Colonic mucosa (tissue), 4 donors: ENCODE measurements around the gene NLRP9. TPM values are rescaled to one million over a fixed set of nuclear protein-coding genes. Genes with fewer than 3 reads are reported as not detected.

Source experiments
- DNase-seq: peaks from one replicate; pipeline ENCODE4 v3.0.0-alpha.2; 2020
- H3K27ac ChIP-seq: fragments of 200-600 bp; one replicate; pipeline ENCODE4 v1.8.0; 2021
- H3K27me3 ChIP-seq: fragments of 200-600 bp; one replicate; pipeline ENCODE4 v1.8.0; 2021
- H3K36me3 ChIP-seq: fragments of 200-600 bp; one replicate; pipeline ENCODE4 v1.8.0; 2021
- H3K4me1 ChIP-seq: fragments of 200-600 bp; one replicate; pipeline ENCODE4 v1.8.0; 2021; ENCODE audit warnings: mild to moderate bottlenecking
- H3K4me3 ChIP-seq: fragments of 200-600 bp; one replicate; pipeline ENCODE4 v1.8.0; 2021
- H3K9ac ChIP-seq, 2 donors: one replicate each; pipeline ENCODE4 v1.7.0; 2013; ENCODE audit warnings: control low read depth in 2 of 2, low read depth in 2 of 2, low read length in 2 of 2
- H3K9me3 ChIP-seq: fragments of 200-600 bp; one replicate; pipeline ENCODE4 v1.8.0; 2021
- intact Hi-C: fragments of 100-400 bp; cut with DNase I; formaldehyde crosslinking; loops from one replicate; pipeline ENCODE4 v1.14.1; 2022
- total RNA-seq, 2 donors: library from RNA; stranded (reverse); fragmentation: NEBNext Ultra II Directional in 1 of 2; extraction: Animal tissue kit (Norgen Biotek cat#: 25700) in 1 of 2; gene quantifications; one replicate each; pipeline ENCODE4 v1.2.1, GENCODE V29; 2021
- TF ChIP-seq, protein P1 (sequence below): fragments of 200-600 bp; IDR thresholded peaks from one replicate; pipeline ENCODE4 v1.8.0; 2022; ENCODE audit warnings: antibody characterized with exemption, mild to moderate bottlenecking
- donor health status: healthy.
- donor health status: DM: no; HTN: no; CAD: no.
- donor health status: DM: no; HTN: no; CAD: no.

Gene NLRP9
- total RNA-seq, 2 donors from 2014 or later, result not detected

DNA sequence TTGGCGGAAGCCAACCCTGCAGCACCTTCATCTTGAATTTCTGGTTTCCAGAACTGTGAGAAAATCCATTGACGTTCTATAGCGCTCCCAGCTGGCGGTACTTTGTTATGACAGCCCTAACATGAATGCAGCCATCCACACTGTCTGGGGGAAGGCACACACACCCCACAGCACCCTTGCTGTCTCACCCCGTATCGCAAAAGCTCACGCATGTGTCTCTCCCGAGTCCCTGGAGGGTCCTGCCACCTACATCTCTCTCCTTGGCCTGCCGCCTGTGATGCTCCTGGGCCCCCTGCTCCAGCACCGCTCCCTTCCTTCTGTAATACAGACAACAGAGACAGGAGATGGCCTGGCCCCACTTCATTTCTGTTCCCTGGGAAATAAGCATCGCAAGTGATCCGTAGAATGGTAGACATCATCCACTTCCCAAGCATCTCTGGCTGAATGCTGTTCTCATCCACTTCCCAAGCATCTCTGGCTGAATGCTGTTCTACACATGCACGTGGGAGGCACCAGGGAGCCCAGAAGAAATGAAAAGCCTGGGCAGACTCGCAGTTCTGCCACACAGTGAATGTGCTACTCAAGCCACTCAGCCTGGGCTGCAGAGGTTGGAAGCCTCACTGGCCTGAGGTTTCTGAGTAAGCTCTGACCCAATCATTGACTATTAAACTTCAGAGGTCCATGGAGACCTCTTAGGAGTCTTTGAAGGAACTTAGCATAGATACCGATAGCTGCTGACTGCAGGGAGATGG lies 33.5 kb downstream of the NLRP9 start:
- intact Hi-C loops, result loop anchor here (5.0 kb wide), 1 partner anchor 103 kb away; no protein-coding TSS in a partner anchor
- no peak for DNase-seq
- no peaks in the 10 kb centered on the region for H3K27me3 ChIP-seq
- TF ChIP-seq, protein P1, sequence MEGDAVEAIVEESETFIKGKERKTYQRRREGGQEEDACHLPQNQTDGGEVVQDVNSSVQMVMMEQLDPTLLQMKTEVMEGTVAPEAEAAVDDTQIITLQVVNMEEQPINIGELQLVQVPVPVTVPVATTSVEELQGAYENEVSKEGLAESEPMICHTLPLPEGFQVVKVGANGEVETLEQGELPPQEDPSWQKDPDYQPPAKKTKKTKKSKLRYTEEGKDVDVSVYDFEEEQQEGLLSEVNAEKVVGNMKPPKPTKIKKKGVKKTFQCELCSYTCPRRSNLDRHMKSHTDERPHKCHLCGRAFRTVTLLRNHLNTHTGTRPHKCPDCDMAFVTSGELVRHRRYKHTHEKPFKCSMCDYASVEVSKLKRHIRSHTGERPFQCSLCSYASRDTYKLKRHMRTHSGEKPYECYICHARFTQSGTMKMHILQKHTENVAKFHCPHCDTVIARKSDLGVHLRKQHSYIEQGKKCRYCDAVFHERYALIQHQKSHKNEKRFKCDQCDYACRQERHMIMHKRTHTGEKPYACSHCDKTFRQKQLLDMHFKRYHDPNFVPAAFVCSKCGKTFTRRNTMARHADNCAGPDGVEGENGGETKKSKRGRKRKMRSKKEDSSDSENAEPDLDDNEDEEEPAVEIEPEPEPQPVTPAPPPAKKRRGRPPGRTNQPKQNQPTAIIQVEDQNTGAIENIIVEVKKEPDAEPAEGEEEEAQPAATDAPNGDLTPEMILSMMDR, result no peak
- no peak overlapping the region for H3K9ac ChIP-seq
- H3K27ac ChIP-seq, result no peak overlapping the region
- no peaks in the 10 kb centered on the region for H3K4me1 ChIP-seq
- no peak overlapping the region for H3K4me3 ChIP-seq
- H3K36me3 ChIP-seq, result no peaks in the 10 kb centered on the region
- H3K9me3 ChIP-seq, result no peaks in the 10 kb centered on the region

DNA sequence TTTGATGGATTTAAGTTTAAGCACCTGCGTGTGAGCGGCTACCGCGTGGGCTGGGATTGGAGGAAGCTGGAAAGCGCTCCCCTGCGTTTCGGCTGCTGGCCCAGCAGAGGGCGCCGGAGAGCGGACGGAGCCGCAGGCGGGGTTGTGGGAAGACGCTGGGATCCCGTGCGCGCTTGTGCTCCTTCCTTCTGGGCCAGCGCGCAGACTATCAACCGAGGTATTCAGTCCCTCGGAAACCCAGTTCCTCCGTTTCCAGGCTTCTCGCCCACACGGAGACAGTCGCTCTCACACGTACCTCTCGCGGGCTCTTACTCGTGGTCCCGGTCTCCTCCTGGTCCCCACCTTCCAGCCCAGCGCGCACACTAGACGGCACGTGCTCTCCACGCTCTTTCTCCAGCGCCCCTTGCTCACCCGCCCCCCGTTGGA lies 34.4 kb downstream of the NLRP9 start:
- DNase-seq, result no peak
- no peaks in the 10 kb centered on the region for H3K9me3 ChIP-seq

DNA sequence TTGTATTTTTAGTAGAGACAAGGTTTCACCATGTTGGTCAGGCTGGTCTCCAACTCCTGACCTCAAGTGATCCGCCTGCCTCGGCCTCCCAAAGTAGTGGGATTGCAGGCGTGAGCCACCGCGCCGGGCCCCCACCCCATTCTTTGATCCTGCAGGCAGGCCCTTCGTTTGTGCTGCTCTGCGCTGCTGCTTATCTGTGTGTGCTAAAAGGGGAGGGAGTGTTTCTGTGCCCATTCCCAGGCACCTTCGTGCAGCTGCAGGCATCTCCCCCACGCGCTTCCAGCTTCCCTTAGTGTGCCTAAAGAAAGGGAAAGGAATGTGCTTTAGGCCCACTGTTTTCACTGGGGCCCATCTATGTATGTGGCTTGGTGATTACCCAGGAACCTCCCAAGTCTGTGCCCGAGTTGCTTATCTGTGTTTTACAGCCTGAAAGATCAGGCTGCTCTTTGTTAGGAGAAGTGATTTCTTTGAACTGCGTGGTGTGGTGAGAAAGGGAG lies 36.0 kb downstream of the NLRP9 start:
- no peak overlapping the region for H3K4me3 ChIP-seq
- intact Hi-C loops, result no loop called here
- no peaks in the 10 kb centered on the region for H3K27me3 ChIP-seq
- H3K36me3 ChIP-seq, result no peaks in the 10 kb centered on the region
- TF ChIP-seq, protein P1, result no peak
- no peak overlapping the region for H3K9ac ChIP-seq
- H3K4me1 ChIP-seq, result no peaks in the 10 kb centered on the region
- H3K27ac ChIP-seq, result peak overlapping the region; percentile 17
- no peak for DNase-seq
- H3K9me3 ChIP-seq, result no peaks in the 10 kb centered on the region

More for the DNA sequence above, 34.4 kb downstream of the NLRP9 start:
- no peak overlapping the region for H3K9ac ChIP-seq
- intact Hi-C loops, result no loop called here
- no peak overlapping the region for H3K27ac ChIP-seq
- H3K4me1 ChIP-seq, result no peaks in the 10 kb centered on the region
- no peaks in the 10 kb centered on the region for H3K27me3 ChIP-seq
- TF ChIP-seq, protein P1, result peak; percentile 79
- H3K36me3 ChIP-seq, result no peaks in the 10 kb centered on the region
- H3K4me3 ChIP-seq, result no peak overlapping the region

DNA sequence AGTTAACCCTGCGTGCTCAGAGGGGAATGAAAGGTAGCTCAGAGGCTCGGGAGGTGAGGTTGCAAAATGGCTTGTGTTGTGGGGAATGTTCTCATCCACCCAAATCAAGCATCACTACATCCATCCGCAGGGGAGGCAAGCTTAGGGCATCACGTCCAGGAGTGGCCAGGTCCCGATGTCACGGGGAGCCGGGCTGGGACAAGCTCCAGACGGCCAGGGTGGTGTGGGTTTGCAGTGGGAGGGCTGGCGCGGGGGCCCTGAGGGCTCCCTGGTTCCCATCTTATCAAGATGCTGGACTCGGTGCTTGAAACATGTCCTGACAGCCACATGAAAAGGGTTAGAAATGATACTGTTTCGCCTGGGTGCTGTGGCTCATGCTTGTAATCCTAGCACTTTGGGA lies 37.4 kb downstream of the NLRP9 start:
- intact Hi-C loops, result no loop called here
- peaks cover 3% of the 10 kb centered on the region for H3K36me3 ChIP-seq
- TF ChIP-seq, protein P1, result no peak

DNA sequence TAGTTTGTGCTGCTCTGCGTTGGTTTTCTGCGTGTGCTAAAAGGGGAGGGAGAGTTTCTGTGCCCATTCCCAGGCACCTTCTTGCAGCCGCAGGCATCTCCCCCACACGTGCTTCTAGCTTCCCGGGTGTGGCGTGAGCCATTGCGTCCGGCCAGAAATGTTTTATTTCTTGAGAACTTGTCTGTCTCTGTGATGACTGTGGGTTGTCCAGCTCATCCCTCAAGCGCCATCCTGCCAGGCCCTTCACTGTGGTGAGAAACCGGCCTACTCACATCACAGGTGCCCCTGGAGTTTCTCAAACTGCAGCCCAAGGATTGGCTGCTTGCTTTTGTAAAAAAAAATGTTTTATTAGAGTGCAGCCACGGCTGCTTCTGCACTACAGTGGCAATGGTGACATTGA lies 39.0 kb downstream of the NLRP9 start:
- H3K4me3 ChIP-seq, result no peak overlapping the region

More for the DNA sequence above, 37.4 kb downstream of the NLRP9 start:
- Histone ChIP-seq H3K9me3 (no peaks in the 10 kb centered on the region), H3K4me3 (no peak overlapping the region), H3K27ac (no peak overlapping the region), H3K9ac (no peak overlapping the region), H3K27me3 (no peaks in the 10 kb centered on the region), H3K4me1 (no peaks in the 10 kb centered on the region)
- DNase-seq, result no peak

More for the DNA sequence above, 39.0 kb downstream of the NLRP9 start:
- no peak for DNase-seq
- TF ChIP-seq, protein P1, result no peak
- peaks cover 14% of the 10 kb centered on the region for H3K36me3 ChIP-seq
- H3K27me3 ChIP-seq, result no peaks in the 10 kb centered on the region
- no peak overlapping the region for H3K9ac ChIP-seq
- H3K4me1 ChIP-seq, result no peaks in the 10 kb centered on the region
- no peaks in the 10 kb centered on the region for H3K9me3 ChIP-seq
- intact Hi-C loops, result no loop called here
- no peak overlapping the region for H3K27ac ChIP-seq
